Ovary (tissue), 3 donors: ENCODE results near the gene ZNF629.

Source experiments
- CTCF ChIP-seq, 3 donors: fragments of 450-650 bp in 2 of 3; fragments of 200-600 bp in 1 of 3; IDR thresholded peaks; one replicate each; pipeline versions ENCODE4 v1.5.1 to v1.8.0; 2016 to 2022; ENCODE audit warnings: antibody characterized with exemption in 3 of 3, mild to moderate bottlenecking in 1 of 3
- EP300 ChIP-seq: sonication (generic); formaldehyde crosslinking; IDR thresholded peaks from one replicate; pipeline ENCODE4 v1.6.1; 2017; ENCODE audit warnings: antibody characterized with exemption
- POLR2A ChIP-seq: fragments of 450-650 bp; IDR thresholded peaks from one replicate; pipeline ENCODE4 v1.6.1; 2017; ENCODE audit warnings: antibody characterized with exemption, mild to moderate bottlenecking, moderate library complexity
- donor health status: DM: no; HTN: no; CAD: no.

- no peak for TF ChIP-seq CTCF (IDR thresholded peaks at IDR 0.05)
- no peak for TF ChIP-seq EP300
- no peak for TF ChIP-seq POLR2A
Measured at GRCh38 chr16:30782486-30783279, 4.3 kb downstream of the ZNF629 start.
